ENCODE data around the gene UGT1A9.

The UGT1A9 gene

DNA sequence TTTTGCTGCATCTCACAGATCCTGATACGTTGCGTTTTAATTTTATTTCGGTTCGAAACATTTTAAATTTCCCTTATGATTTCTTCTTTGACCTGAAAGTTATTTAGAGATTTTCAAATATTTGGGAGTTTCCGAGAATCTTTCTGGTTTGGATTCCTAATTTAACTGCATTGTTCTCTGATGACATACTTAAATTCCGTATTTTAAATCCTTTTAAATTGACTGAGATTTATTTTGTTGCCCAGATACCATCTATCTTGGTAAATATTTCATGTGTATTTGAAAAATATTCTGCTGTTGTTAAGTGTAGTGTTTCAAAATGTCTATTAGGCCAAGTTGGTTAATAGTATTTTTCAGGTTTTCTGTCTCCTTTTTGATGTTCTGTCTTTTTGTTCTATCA lies 144.2 kb downstream of the UGT1A9 start:
- TF ChIP-seq, protein P1, sequence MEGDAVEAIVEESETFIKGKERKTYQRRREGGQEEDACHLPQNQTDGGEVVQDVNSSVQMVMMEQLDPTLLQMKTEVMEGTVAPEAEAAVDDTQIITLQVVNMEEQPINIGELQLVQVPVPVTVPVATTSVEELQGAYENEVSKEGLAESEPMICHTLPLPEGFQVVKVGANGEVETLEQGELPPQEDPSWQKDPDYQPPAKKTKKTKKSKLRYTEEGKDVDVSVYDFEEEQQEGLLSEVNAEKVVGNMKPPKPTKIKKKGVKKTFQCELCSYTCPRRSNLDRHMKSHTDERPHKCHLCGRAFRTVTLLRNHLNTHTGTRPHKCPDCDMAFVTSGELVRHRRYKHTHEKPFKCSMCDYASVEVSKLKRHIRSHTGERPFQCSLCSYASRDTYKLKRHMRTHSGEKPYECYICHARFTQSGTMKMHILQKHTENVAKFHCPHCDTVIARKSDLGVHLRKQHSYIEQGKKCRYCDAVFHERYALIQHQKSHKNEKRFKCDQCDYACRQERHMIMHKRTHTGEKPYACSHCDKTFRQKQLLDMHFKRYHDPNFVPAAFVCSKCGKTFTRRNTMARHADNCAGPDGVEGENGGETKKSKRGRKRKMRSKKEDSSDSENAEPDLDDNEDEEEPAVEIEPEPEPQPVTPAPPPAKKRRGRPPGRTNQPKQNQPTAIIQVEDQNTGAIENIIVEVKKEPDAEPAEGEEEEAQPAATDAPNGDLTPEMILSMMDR (IDR thresholded peaks at IDR 0.05; ENCODE audit: low read depth, low read length): no peak
- no peak overlapping the region for H3K4me3 ChIP-seq (ENCODE audit: low read depth, low read length)

DNA sequence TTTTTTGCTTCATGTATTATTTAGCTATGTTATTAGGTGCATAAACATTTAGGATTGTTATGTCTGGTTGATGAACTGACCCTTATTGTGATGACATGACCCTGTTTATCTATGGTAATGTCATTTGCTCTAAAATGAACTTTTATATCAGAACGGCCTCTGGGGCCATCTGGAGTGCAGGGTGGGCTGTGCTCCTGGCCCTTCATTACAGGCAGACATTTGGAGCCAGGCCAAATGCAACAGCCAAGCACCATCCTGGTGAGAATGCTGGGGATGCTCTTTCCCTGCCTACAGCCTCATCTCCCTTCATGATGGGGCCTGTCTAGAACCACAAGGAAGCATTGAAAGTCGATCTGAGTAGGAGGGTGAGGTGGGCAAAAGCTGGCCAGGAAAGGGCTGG lies 144.6 kb downstream of the UGT1A9 start:
- H3K4me3 ChIP-seq (ENCODE audit: low read depth, low read length): no peak overlapping the region

DNA sequence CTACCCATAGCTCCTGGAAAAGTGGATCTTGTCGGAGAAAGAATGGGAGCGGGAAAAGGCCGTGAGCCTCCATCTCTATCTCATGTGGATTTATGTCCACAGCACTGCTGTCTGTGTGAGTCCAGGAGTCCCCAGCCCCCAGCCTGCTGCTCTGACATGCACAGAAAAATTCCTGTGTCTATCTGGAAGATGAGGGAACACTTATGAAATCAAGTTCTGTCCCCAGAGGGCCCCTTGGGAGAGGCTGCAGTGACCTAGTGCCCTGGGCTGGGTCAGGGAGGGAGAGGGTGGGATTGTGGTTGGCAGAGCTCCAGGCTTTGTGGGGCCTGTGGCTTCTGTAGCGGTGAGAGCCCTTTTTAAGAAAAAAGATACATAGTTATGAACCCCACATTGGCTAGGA lies 145.1 kb downstream of the UGT1A9 start:
- TF ChIP-seq, protein P1 (IDR thresholded peaks at IDR 0.05; ENCODE audit: low read depth, low read length): no peak
- no peak overlapping the region for H3K4me3 ChIP-seq (ENCODE audit: low read depth, low read length)

More for the DNA sequence above, 144.6 kb downstream of the UGT1A9 start:
- TF ChIP-seq, protein P1 (IDR thresholded peaks at IDR 0.05; ENCODE audit: low read depth, low read length): no peak

DNA sequence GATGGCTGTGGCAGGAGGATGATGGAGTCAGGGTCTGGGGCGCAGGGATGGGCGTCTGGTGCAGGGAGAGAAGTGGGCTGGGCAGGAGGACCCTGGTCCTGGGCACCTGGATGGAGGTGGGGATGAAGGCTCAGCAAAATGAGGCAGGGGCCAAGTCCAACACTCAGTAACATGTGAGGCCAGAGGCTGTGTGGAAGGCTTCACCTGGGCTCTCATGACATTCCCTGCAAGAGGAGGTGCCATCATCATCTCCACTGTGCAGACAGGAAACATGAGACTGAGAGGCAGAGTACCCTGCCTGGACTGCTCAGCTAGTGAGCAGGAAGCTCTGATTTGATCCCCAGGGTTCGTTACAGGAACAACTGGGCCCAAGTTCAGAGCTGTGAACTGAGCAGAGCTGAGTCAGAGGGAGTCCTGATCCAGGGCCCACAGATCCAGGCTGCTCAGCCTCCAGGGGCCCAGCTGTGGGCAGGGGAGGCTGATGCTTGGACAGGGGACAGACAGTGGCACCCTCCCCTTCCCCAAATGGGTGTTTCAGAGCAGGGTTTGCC lies 145.7 kb downstream of the UGT1A9 start:
- H3K4me3 ChIP-seq (ENCODE audit: low read depth, low read length): no peak overlapping the region
- TF ChIP-seq, protein P1 (IDR thresholded peaks at IDR 0.05; ENCODE audit: low read depth, low read length): no peak

DNA sequence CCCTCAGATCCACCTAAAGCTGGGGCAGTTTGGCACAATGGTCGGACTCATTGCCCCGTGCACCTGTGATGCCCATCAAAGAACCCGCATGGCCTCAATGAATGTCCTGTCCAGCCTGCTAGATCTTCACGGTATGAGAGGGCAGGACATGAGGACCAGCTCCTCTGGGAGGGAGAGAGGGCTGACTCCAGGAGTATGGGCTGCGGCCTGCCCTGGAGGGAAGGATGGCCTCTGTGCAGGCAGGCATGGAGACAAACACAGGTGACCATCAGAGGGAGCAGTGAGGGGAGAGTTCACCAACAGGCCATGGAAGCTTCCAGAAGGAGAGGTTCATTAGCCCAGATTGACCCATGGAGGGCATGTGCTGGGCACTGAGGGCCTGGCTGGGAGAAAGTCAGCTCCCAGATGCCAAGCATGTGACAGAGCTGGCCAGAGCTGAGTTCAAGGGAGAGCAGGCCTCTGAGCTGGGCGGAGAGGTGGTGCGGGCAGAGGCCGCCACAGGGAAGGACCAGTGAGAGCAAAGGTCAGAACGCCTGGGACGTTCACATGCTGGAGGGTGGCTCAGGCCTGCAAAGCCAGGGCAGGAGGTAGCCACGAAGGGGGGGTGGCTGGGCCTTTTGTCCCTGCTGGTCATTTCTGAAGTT lies 146.4 kb downstream of the UGT1A9 start:
- TF ChIP-seq, protein P1 (IDR thresholded peaks at IDR 0.05; ENCODE audit: low read depth, low read length): no peak
- H3K4me3 ChIP-seq (ENCODE audit: low read depth, low read length): no peak overlapping the region

DNA sequence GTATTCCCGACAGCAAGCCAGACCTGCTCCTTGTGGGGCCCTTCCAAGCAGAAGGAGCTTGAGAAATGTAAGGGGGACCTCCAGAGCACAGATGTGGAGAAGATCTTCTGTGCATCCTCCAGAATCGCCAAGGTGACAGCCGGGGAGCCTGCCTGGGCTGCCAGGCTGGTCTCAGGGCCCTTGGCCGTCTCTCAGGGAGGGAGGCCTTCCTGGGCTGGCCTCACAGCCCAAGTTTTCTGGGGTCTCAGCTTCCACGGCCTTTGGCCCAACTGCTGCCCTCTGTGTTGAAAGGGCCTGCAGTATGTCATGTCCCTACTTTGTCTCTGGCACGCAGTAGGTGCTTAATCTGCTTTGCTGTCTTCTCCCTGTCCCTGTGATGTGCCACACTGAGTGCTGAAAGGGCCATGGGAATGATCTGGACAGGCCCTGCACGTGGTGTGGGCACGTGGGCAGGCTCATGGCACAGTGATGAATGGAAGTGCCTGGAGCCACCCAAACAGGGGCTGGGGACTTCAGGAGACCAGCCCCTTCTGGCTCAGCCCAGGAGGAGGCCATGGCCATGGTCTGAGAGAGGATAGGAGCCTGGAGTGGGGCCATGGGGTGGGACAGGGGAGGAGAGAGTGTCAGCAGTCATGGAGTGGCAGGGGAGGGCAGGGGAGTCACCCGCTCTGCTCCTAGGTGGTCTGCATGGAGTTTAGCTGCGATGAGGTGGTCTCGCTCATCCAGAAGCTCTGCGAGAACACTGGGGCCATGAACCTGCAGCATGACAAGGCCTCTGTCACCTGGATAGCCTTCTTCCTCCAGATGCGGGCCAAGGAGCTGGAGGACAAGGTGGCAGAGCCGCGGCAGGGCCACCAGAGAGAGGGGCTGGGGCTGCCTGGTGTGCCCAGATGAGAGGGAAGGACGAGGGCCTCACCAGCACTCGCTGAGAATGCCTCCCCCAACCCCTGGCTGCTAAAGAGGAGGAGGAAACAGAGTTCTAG lies 147.2 kb downstream of the UGT1A9 start:
- no peak overlapping the region for H3K4me3 ChIP-seq (ENCODE audit: low read depth, low read length)
- TF ChIP-seq, protein P1 (IDR thresholded peaks at IDR 0.05; ENCODE audit: low read depth, low read length): no peak

All from WI38 (cell line).